Loucy (cell line): ENCODE measurements around the gene SLC6A5.
"Not testable (repeated sequence)": the region's sequence is repeated elsewhere in the genome, so short reads cannot be mapped to it uniquely, and the experiment has no call there.

ENCODE experiments used
- H2AFZ ChIP-seq: fragments of 200-600 bp; sonication (generic); 2 replicates; pipeline ENCODE4 v1.6.0; 2016; ENCODE audit warnings: antibody characterized with exemption, mild to moderate bottlenecking, low read length, moderate library complexity
- H3F3A ChIP-seq: fragments of 200-600 bp; 2 replicates; pipeline ENCODE4 v1.6.0; 2016; ENCODE audit warnings: antibody characterized with exemption, low read depth, mild to moderate bottlenecking
- H3K27me3 ChIP-seq: fragments of 200-600 bp; sonication (generic); 2 replicates; pipeline ENCODE4 v1.6.1; 2014; ENCODE audit warnings: low read length, mild to moderate bottlenecking; ENCODE audit not compliant: insufficient read depth, poor library complexity, severe bottlenecking
- H3K36me3 ChIP-seq: fragments of 200-600 bp; sonication (generic); 2 replicates; pipeline ENCODE4 v1.6.1; 2016; ENCODE audit warnings: low read length; ENCODE audit not compliant: insufficient read depth
- H3K4me1 ChIP-seq: fragments of 200-600 bp; sonication (generic); 2 replicates; pipeline ENCODE4 v1.5.1; 2014; ENCODE audit warnings: low read length, mild to moderate bottlenecking; ENCODE audit not compliant: insufficient read depth, poor library complexity, severe bottlenecking
- H3K4me2 ChIP-seq: fragments of 200-600 bp; sonication (generic); 2 replicates; pipeline ENCODE4 v1.6.0; 2014; ENCODE audit warnings: antibody characterized with exemption, low read length, low read depth, mild to moderate bottlenecking; ENCODE audit not compliant: poor library complexity, severe bottlenecking
- H3K4me3 ChIP-seq: fragments of 200-600 bp; sonication (generic); 2 replicates; pipeline ENCODE4 v1.5.1; 2014; ENCODE audit warnings: low read length, mild to moderate bottlenecking, mixed read lengths; ENCODE audit not compliant: poor library complexity, severe bottlenecking
- H3K79me2 ChIP-seq: fragments of 200-600 bp; sonication (generic); 2 replicates; pipeline ENCODE4 v1.6.1; 2014; ENCODE audit warnings: low read length; ENCODE audit not compliant: insufficient read depth
- H3K9ac ChIP-seq: fragments of 200-600 bp; sonication (generic); 2 replicates; pipeline ENCODE4 v1.6.0; 2014; ENCODE audit warnings: mild to moderate bottlenecking, low read depth, low read length, moderate library complexity; ENCODE audit not compliant: poor library complexity, severe bottlenecking
- H3K9me2 ChIP-seq: fragments of 200-600 bp; sonication (generic); replicated peaks from 2 replicates; pipeline ENCODE4 v1.6.1; 2016; ENCODE audit warnings: low read depth, low read length, mixed read lengths
- H3K9me3 ChIP-seq: fragments of 200-600 bp; sonication (generic); 2 replicates; pipeline ENCODE4 v1.6.1; 2014; ENCODE audit warnings: mild to moderate bottlenecking, antibody characterized with exemption, low read length, low read depth; ENCODE audit not compliant: insufficient read depth
- H4K20me1 ChIP-seq: fragments of 200-600 bp; sonication (generic); 2 replicates; pipeline ENCODE4 v1.6.0; 2014; ENCODE audit warnings: antibody characterized with exemption, low read length, mild to moderate bottlenecking; ENCODE audit not compliant: insufficient read depth, poor library complexity, severe bottlenecking
- CTCF ChIP-seq: fragments of 200-600 bp; sonication (generic); conservative IDR thresholded peaks from 2 replicates; pipeline ENCODE4 v1.5.1; 2014; ENCODE audit warnings: mild to moderate bottlenecking, antibody characterized with exemption, low read length
- EZH2phosphoT487 ChIP-seq: fragments of 200-600 bp; IDR thresholded peaks from 2 replicates; pipeline ENCODE4 v1.6.1; 2018; ENCODE audit warnings: antibody characterized with exemption, mild to moderate bottlenecking, moderate library complexity, borderline replicate concordance

The SLC6A5 gene

GRCh38 chr11:20599221-20600019, at the start of gene SLC6A5:
TSS of gene SLC6A5 (plus strand) at chr11:20599608. CDS start at chr11:20599673, 65 bp downstream.
- peaks cover 3% of the 10 kb centered on the region; the same call in 1 of the 2 replicates for H3K9me3 ChIP-seq
- H3K4me1 ChIP-seq = no peaks in the 10 kb centered on the region
- no peaks in the 10 kb centered on the region for H3K9me2 ChIP-seq
- TF ChIP-seq CTCF (no peak), EZH2phosphoT487 (no peak)
- no peak within 1 kb of the TSS for H3K4me3 ChIP-seq
- H3K79me2 ChIP-seq = no peaks in the 10 kb centered on the region
- H2AFZ ChIP-seq = no peak within 1 kb of the TSS
- H3K9ac ChIP-seq = no peak within 1 kb of the TSS
- H3K36me3 ChIP-seq = no peaks in the 10 kb centered on the region
- H3K27me3 ChIP-seq = no peaks in the 10 kb centered on the region
- H3F3A ChIP-seq = no peaks in the 10 kb centered on the region
- H4K20me1 ChIP-seq = no peaks in the 10 kb centered on the region
- H3K4me2 ChIP-seq = no peak within 1 kb of the TSS

- H4K20me1 ChIP-seq = no peaks in the 10 kb centered on the region
- H3K9ac ChIP-seq = no peak overlapping the region
- no peaks in the 10 kb centered on the region for H3K36me3 ChIP-seq
- H3K4me3 ChIP-seq = no peak overlapping the region
- no peaks in the 10 kb centered on the region for H3K9me3 ChIP-seq
- no peak overlapping the region for H2AFZ ChIP-seq
- no peaks in the 10 kb centered on the region for H3K79me2 ChIP-seq
- H3K4me1 ChIP-seq = no peaks in the 10 kb centered on the region
- H3K27me3 ChIP-seq = no peaks in the 10 kb centered on the region
- TF ChIP-seq CTCF (no peak), EZH2phosphoT487 (no peak)
- no peaks in the 10 kb centered on the region for H3F3A ChIP-seq
- no peaks in the 10 kb centered on the region for H3K9me2 ChIP-seq
- no peak overlapping the region for H3K4me2 ChIP-seq
These were observed 48.3 kb upstream of the SLC6A5 start for GRCh38 chr11:20551096-20551495.

GRCh38 chr11:20555783-20556182, 43.6 kb upstream of the SLC6A5 start:
- Histone ChIP-seq H3K9ac (no peak overlapping the region), H3K27me3 (no peaks in the 10 kb centered on the region), H2AFZ (no peak overlapping the region), H4K20me1 (no peaks in the 10 kb centered on the region), H3K9me2 (no peaks in the 10 kb centered on the region), H3K4me3 (no peak overlapping the region), H3K79me2 (no peaks in the 10 kb centered on the region), H3F3A (no peaks in the 10 kb centered on the region), H3K4me1 (no peaks in the 10 kb centered on the region), H3K36me3 (no peaks in the 10 kb centered on the region), H3K4me2 (no peak overlapping the region), H3K9me3 (no peaks in the 10 kb centered on the region)
- TF ChIP-seq CTCF (no peak), EZH2phosphoT487 (no peak)

- not testable (repeated sequence) for H3F3A ChIP-seq, H3K27me3 ChIP-seq, H3K9me3 ChIP-seq, H3K9ac ChIP-seq, H3K4me1 ChIP-seq, H3K36me3 ChIP-seq, H4K20me1 ChIP-seq, H3K9me2 ChIP-seq, H2AFZ ChIP-seq, H3K4me3 ChIP-seq, H3K79me2 ChIP-seq, H3K4me2 ChIP-seq
These were observed 43.0 kb upstream of the SLC6A5 start for GRCh38 chr11:20556396-20556795.
